ENCODE results near the gene POLR1A. TPM values are rescaled to one million over a fixed set of nuclear protein-coding genes. Genes with fewer than 3 reads are reported as not detected.

The POLR1A gene
- total RNA-seq, 1 donor from 2014 or later: 23.8 TPM

GRCh38 chr2:86031151-86031550, 74.5 kb downstream of the POLR1A start:
- Histone ChIP-seq H3K4me1 (no peaks in the 10 kb centered on the region), H3K27ac (no peak overlapping the region), H3K36me3 (no peaks in the 10 kb centered on the region), H3K79me2 (ENCODE audit: low read depth) (no peaks in the 10 kb centered on the region), H3K9me3 (ENCODE audit: low read depth) (no peaks in the 10 kb centered on the region), H3F3A (ENCODE audit: low read depth) (no peaks in the 10 kb centered on the region), H3K4me3 (no peak overlapping the region), H2AFZ (replicated peaks) (no peak overlapping the region), H3K9ac (no peak overlapping the region), H4K20me1 (ENCODE audit: low read depth) (no peaks in the 10 kb centered on the region), H3K4me2 (no peak overlapping the region), H3K27me3 (no peaks in the 10 kb centered on the region)
- H3K9me3 Mint-ChIP-seq: no peaks in the 10 kb centered on the region
- H3K36me3 Mint-ChIP-seq: peaks cover 40% of the 10 kb centered on the region
- H3K27me3 Mint-ChIP-seq (ENCODE audit: insufficient read depth, low read depth): peaks cover 2% of the 10 kb centered on the region
- no peak overlapping the region for H3K27ac Mint-ChIP-seq
- TF ChIP-seq EZH2 (IDR thresholded peaks at IDR 0.05) (no peak), CTCF (IDR thresholded peaks at IDR 0.05) (no peak), EZH2phosphoT487 (IDR thresholded peaks at IDR 0.05) (no peak)
- peaks cover 6% of the 10 kb centered on the region for H3K4me1 Mint-ChIP-seq
- no peak for DNase-seq (ENCODE audit: low spot score)
- H3K4me3 Mint-ChIP-seq: no peak overlapping the region

- no peaks in the 10 kb centered on the region for H3K79me2 ChIP-seq (ENCODE audit: low read depth)
- TF ChIP-seq CTCF (IDR thresholded peaks at IDR 0.05) (no peak), EZH2phosphoT487 (IDR thresholded peaks at IDR 0.05) (no peak), EZH2 (IDR thresholded peaks at IDR 0.05) (no peak)
- H3K4me2 ChIP-seq: no peak overlapping the region
- Mint-ChIP-seq H3K9me3 (no peaks in the 10 kb centered on the region), H3K36me3 (peaks cover 40% of the 10 kb centered on the region), H3K4me1 (no peaks in the 10 kb centered on the region), H3K4me3 (no peak overlapping the region), H3K27me3 (ENCODE audit: insufficient read depth, low read depth) (peaks cover 4% of the 10 kb centered on the region), H3K27ac (no peak overlapping the region)
- no peak overlapping the region for H3K27ac ChIP-seq
- no peak overlapping the region for H3K4me3 ChIP-seq
- H3F3A ChIP-seq (ENCODE audit: low read depth): no peaks in the 10 kb centered on the region
- no peaks in the 10 kb centered on the region for H3K27me3 ChIP-seq
- H3K9me3 ChIP-seq (ENCODE audit: low read depth): no peaks in the 10 kb centered on the region
- H3K9ac ChIP-seq: no peak overlapping the region
- no peak for DNase-seq (ENCODE audit: low spot score)
- no peak overlapping the region for H2AFZ ChIP-seq (replicated peaks)
- H4K20me1 ChIP-seq (ENCODE audit: low read depth): no peaks in the 10 kb centered on the region
- no peaks in the 10 kb centered on the region for H3K36me3 ChIP-seq
- H3K4me1 ChIP-seq: no peaks in the 10 kb centered on the region
Observed at GRCh38 chr2:86029873-86030272, 75.8 kb downstream of the POLR1A start.

- Mint-ChIP-seq H3K36me3 (peaks cover 37% of the 10 kb centered on the region), H3K27me3 (ENCODE audit: insufficient read depth, low read depth) (peaks cover 4% of the 10 kb centered on the region), H3K4me1 (no peaks in the 10 kb centered on the region), H3K9me3 (no peaks in the 10 kb centered on the region), H3K27ac (no peak overlapping the region), H3K4me3 (no peak overlapping the region)
- Histone ChIP-seq H3K36me3 (no peaks in the 10 kb centered on the region), H3K27me3 (no peaks in the 10 kb centered on the region), H4K20me1 (ENCODE audit: low read depth) (no peaks in the 10 kb centered on the region), H3K9me3 (ENCODE audit: low read depth) (no peaks in the 10 kb centered on the region), H3K79me2 (ENCODE audit: low read depth) (no peaks in the 10 kb centered on the region), H3F3A (ENCODE audit: low read depth) (no peaks in the 10 kb centered on the region), H3K4me3 (no peak overlapping the region), H3K4me1 (no peaks in the 10 kb centered on the region), H3K9ac (no peak overlapping the region), H3K27ac (no peak overlapping the region), H3K4me2 (no peak overlapping the region), H2AFZ (replicated peaks) (no peak overlapping the region)
- no peak for DNase-seq (ENCODE audit: low spot score)
- no peak for TF ChIP-seq CTCF (IDR thresholded peaks at IDR 0.05)
- no peak for TF ChIP-seq EZH2phosphoT487 (IDR thresholded peaks at IDR 0.05)
- TF ChIP-seq EZH2 (IDR thresholded peaks at IDR 0.05): no peak
Observed at GRCh38 chr2:86028766-86029381, 76.8 kb downstream of the POLR1A start.
